ENCODE data around the gene SLC35C1.

- TF ChIP-seq ARNT (IDR thresholded peaks at IDR 0.05) (no peak), ELF4 (IDR thresholded peaks at IDR 0.05) (peak; percentile 38; the same call in 1 of the 2 replicates), TARDBP (IDR thresholded peaks at IDR 0.05) (no peak), SP1 (IDR thresholded peaks at IDR 0.05) (no peak), ZNF384 (IDR thresholded peaks at IDR 0.05) (no peak), FOXA1 (IDR thresholded peaks at IDR 0.05) (no peak)
Measured at GRCh38 chr11:45804761-45805304, at the start of gene SLC35C1.

Data from HEK293T (cell line).